KMS-11 (cell line): ENCODE data around the gene HCFC1.

ENCODE experiments used
- H2AFZ ChIP-seq: fragments of 200-600 bp; sonication (generic); 2 replicates; pipeline ENCODE4 v1.6.1; 2016; ENCODE audit warnings: antibody characterized with exemption, mixed run types, low read depth
- H3K27ac ChIP-seq: fragments of 200-600 bp; sonication (generic); 2 replicates; pipeline ENCODE4 v1.6.1; 2016; ENCODE audit warnings: mild to moderate bottlenecking, mixed run types
- H3K27me3 ChIP-seq: fragments of 200-600 bp; sonication (generic); 2 replicates; pipeline ENCODE4 v1.6.1; 2017; ENCODE audit warnings: mild to moderate bottlenecking, low read depth, mixed run types, moderate library complexity; ENCODE audit not compliant: insufficient read depth
- H3K36me3 ChIP-seq: fragments of 200-600 bp; sonication (generic); 2 replicates; pipeline ENCODE4 v1.6.1; 2017; ENCODE audit warnings: mild to moderate bottlenecking, mixed run types; ENCODE audit not compliant: insufficient read depth
- H3K4me1 ChIP-seq: fragments of 200-600 bp; sonication (generic); 2 replicates; pipeline ENCODE4 v1.6.1; 2016; ENCODE audit warnings: mild to moderate bottlenecking, low read depth, mixed run types; ENCODE audit not compliant: poor library complexity, severe bottlenecking
- H3K4me2 ChIP-seq: fragments of 200-600 bp; sonication (generic); 2 replicates; pipeline ENCODE4 v1.7.0; 2016; ENCODE audit warnings: mild to moderate bottlenecking, mixed run types
- H3K4me3 ChIP-seq: fragments of 200-600 bp; sonication (generic); IDR thresholded peaks from 2 replicates; pipeline ENCODE4 v1.6.1; 2017; ENCODE audit warnings: low read depth, low read length, mixed read lengths; ENCODE audit not compliant: insufficient read depth
- H3K79me2 ChIP-seq: fragments of 200-600 bp; sonication (generic); 2 replicates; pipeline ENCODE4 v1.6.1; 2016; ENCODE audit warnings: low read depth, mixed run types; ENCODE audit not compliant: insufficient read depth
- H3K9ac ChIP-seq: fragments of 200-600 bp; sonication (generic); 2 replicates; pipeline ENCODE4 v1.6.1; 2016; ENCODE audit warnings: mild to moderate bottlenecking, mixed run types
- H4K20me1 ChIP-seq: fragments of 200-600 bp; sonication (generic); 2 replicates; pipeline ENCODE4 v1.6.1; 2016; ENCODE audit warnings: mild to moderate bottlenecking, mixed run types; ENCODE audit not compliant: insufficient read depth
- TF ChIP-seq, protein P1 (sequence below): fragments of 200-600 bp; sonication (generic); conservative IDR thresholded peaks from 2 replicates; pipeline ENCODE4 v1.6.1; 2017; ENCODE audit warnings: low read depth, mild to moderate bottlenecking, antibody characterized with exemption, low read length, moderate library complexity, mixed read lengths

Gene HCFC1

DNA sequence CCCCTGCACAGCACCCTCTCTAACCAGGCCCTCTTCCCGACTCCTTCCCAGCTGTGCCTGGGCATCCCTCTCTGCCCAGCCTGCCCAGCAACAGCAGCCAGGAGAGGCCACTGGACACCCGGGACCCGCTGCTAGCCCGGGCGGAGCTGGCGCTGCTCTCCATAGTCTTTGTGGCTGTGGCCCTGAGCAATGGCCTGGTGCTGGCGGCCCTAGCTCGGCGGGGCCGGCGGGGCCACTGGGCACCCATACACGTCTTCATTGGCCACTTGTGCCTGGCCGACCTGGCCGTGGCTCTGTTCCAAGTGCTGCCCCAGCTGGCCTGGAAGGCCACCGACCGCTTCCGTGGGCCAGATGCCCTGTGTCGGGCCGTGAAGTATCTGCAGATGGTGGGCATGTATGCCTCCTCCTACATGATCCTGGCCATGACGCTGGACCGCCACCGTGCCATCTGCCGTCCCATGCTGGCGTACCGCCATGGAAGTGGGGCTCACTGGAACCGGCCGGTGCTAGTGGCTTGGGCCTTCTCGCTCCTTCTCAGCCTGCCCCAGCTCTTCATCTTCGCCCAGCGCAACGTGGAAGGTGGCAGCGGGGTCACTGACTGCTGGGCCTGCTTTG, 66.0 kb downstream of the HCFC1 start:
- H3K79me2 ChIP-seq = no peaks in the 10 kb centered on the region
- H3K9ac ChIP-seq = no peak overlapping the region
- peaks cover 23% of the 10 kb centered on the region for H3K4me1 ChIP-seq
- no peaks in the 10 kb centered on the region for H4K20me1 ChIP-seq
- TF ChIP-seq, protein P1, sequence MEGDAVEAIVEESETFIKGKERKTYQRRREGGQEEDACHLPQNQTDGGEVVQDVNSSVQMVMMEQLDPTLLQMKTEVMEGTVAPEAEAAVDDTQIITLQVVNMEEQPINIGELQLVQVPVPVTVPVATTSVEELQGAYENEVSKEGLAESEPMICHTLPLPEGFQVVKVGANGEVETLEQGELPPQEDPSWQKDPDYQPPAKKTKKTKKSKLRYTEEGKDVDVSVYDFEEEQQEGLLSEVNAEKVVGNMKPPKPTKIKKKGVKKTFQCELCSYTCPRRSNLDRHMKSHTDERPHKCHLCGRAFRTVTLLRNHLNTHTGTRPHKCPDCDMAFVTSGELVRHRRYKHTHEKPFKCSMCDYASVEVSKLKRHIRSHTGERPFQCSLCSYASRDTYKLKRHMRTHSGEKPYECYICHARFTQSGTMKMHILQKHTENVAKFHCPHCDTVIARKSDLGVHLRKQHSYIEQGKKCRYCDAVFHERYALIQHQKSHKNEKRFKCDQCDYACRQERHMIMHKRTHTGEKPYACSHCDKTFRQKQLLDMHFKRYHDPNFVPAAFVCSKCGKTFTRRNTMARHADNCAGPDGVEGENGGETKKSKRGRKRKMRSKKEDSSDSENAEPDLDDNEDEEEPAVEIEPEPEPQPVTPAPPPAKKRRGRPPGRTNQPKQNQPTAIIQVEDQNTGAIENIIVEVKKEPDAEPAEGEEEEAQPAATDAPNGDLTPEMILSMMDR = no peak
- no peak overlapping the region for H3K27ac ChIP-seq
- H3K4me3 ChIP-seq = no peak overlapping the region
- no peak overlapping the region for H3K4me2 ChIP-seq
- H3K36me3 ChIP-seq = no peaks in the 10 kb centered on the region
- no peaks in the 10 kb centered on the region for H3K27me3 ChIP-seq
- H2AFZ ChIP-seq = no peak overlapping the region

DNA sequence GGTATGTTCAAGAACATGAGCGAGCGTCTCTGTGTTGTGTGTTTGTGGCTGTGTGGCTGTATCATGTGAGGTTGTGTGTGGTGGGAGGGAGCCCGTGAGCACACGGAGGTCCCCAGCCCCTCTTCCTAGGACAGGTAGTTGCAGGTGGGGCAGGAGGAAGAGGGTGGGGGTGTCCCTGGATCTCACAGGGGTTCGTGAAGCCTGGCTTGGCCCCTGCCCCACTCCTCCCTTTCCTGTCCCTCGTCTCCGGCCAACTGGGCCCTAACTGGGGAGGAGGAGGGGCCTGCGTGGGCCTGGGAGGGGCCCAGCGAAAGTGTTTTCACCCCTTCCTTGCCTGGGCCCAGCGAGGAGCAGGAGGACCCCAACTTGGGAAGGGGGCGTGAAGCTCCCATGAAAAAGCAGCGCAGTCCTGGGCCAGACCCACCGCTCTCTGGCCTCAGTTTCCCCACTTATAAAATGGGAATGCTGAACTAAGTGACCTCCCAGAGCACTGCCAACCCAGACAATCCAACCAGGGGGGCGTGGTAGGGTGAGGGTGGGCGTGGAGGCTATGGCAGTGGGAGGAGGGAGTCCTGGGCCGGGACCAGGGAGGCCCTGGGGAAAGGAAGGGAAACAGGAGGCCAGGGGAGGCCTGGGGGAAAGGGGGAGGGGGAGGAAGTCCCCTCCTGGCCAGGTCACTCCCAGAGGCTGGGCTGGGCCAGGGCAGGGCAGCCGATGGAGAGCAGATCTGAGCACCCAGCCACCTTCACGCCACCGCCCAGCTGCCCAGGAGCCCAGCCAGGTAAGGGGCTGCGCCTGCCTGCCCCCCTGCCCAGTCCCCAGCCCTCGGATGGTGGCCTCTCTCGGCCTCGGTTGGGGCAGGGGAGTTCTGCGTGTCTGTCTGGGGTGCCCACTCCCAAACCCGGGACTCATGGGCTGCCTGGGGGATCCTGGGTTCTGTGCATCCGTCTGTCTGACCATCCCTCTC, 67.3 kb downstream of the HCFC1 start, which contains the start of gene AVPR2:
TSS of gene AVPR2 (plus strand) at position 683 of the 967 bp plus-strand sequence. CDS start 473 bp downstream, outside the sequence.
- Histone ChIP-seq H3K4me1 (peaks cover 35% of the 10 kb centered on the region), H3K27me3 (no peaks in the 10 kb centered on the region), H3K36me3 (no peaks in the 10 kb centered on the region), H2AFZ (no peak within 1 kb of the TSS), H3K27ac (no peak within 1 kb of the TSS), H3K79me2 (no peaks in the 10 kb centered on the region), H3K4me3 (no peak within 1 kb of the TSS), H3K4me2 (no peak within 1 kb of the TSS), H4K20me1 (no peaks in the 10 kb centered on the region), H3K9ac (no peak within 1 kb of the TSS)
- TF ChIP-seq, protein P1 = no peak

DNA sequence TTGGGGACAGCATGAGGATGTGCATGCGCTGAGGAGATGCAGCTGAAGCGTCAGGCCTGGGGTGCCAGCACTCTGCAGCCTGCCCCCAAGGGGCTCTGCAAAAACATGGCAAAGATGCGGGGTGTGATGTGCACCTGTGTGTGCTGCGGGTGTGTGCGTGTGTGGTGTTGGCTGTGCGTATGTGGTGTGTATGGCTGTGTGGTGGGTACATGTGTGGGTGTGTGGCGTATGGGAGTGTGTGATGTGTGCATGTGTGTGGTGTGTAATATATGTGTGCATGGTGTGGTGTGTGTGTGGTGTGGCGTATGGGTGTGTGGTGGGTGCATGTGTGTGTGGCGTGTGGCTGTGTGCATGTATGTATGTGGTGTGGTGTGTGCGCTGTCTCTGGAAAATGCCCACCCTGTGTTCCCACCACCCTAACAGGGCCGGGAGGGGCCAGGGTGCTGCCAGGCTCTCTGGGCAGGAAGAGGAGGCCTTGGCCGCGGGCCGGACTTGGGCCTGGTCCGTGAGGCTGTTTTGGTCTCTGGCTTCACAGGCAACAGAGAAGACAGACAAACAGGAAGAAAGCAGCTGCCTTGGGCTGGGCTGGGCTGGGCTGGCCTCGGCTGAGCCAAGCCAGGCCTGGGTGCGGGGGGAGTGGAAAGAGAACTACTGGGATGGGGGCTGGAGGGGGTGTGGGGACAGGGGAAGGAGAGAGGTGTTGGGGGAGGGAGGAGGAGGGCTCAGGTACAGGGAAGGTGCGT, 68.2 kb downstream of the HCFC1 start:
- no peak overlapping the region for H3K4me3 ChIP-seq
- no peak overlapping the region for H3K27ac ChIP-seq
- no peaks in the 10 kb centered on the region for H4K20me1 ChIP-seq
- H3K4me2 ChIP-seq = no peak overlapping the region
- H3K9ac ChIP-seq = no peak overlapping the region
- TF ChIP-seq, protein P1 = no peak
- H3K36me3 ChIP-seq = no peaks in the 10 kb centered on the region
- H3K79me2 ChIP-seq = no peaks in the 10 kb centered on the region
- H3K4me1 ChIP-seq = peaks cover 35% of the 10 kb centered on the region
- H2AFZ ChIP-seq = no peak overlapping the region
- H3K27me3 ChIP-seq = no peaks in the 10 kb centered on the region

DNA sequence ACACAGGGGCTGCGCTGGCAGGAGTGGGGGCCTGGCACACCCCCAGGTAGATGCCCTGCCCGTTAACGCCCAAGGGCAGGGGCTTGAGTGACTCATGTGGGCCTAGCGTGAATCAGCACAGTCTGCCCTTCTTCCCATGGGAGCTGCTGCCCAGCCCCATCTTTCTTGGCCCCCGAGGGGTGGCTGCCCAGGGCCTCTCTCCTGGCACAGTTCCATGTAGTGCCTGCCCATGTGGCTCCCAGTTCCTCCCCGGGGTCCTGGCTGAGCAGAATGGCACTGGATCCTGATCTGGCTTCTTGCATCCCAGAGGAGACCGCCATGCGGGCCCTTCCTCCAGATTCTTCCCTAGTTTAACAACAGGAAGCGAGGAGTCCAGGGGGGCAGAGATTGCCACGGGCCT, 69.2 kb downstream of the HCFC1 start:
- Histone ChIP-seq H3K9ac (no peak overlapping the region), H3K4me3 (no peak overlapping the region), H3K4me1 (peaks cover 35% of the 10 kb centered on the region), H3K36me3 (no peaks in the 10 kb centered on the region), H3K27me3 (no peaks in the 10 kb centered on the region), H4K20me1 (no peaks in the 10 kb centered on the region), H3K27ac (no peak overlapping the region), H2AFZ (no peak overlapping the region), H3K4me2 (no peak overlapping the region), H3K79me2 (no peaks in the 10 kb centered on the region)
- TF ChIP-seq, protein P1 = no peak
